HCT116 (cell line): ENCODE measurements around the gene YTHDF1. TPM values are rescaled to one million over a fixed set of nuclear protein-coding genes. Genes with fewer than 3 reads are reported as not detected.

Experiments used
- ATAC-seq: fragments of 200-7000 bp; cut with Tn5 transposase; 2 replicates; pipeline ENCODE4 v1.9.1; 2020; ENCODE audit warnings: mild to moderate bottlenecking, moderate library complexity
- BruUV-seq: library from RNA; stranded (reverse); fragments of 400-500 nt; replicated peaks from 2 replicates; lab custom pipeline; 2021; lab: Mats Ljungman, UMichigan
- CTCF ChIA-PET: fragments of 300-600 bp; sonication (Branson Sonifier 250); formaldehyde crosslinking; loops from one replicate; lab custom pipeline; 2021; ENCODE audit warnings: antibody characterized with exemption; lab: Charles Lee
- POLR2A ChIA-PET: fragments of 300-600, 350-600 bp; sonication (Branson Sonifier 250); formaldehyde crosslinking; loops from one replicate; lab custom pipeline; 2021; ENCODE audit warnings: antibody characterized with exemption; lab: Charles Lee
- RAD21 ChIA-PET, 2 experiments: fragments of 300-600 bp; sonication (Branson Sonifier 250); formaldehyde crosslinking; loops; one replicate each; lab custom pipeline; 2023; ENCODE audit warnings: low total read pairs in 2 of 2; ENCODE audit not compliant: uncharacterized antibody in 2 of 2, unreplicated experiment in 2 of 2, low non-redundant PET in 1 of 2; lab: Charles Lee
- DNase-seq: peaks from one replicate; pipeline ENCODE4 v3.0.0-alpha.2; 2010; ENCODE audit warnings: low read depth, low spot score
- H2AFZ ChIP-seq: fragments of 200-600 bp; shearing (Covaris generic), sonication (generic); 2 replicates; pipeline ENCODE4 v1.6.1; 2017; ENCODE audit warnings: low read depth, mixed run types, mixed read lengths, antibody characterized with exemption, low read length; ENCODE audit not compliant: poor library complexity, severe bottlenecking
- H3K27ac ChIP-seq: 2 replicates; pipeline ENCODE4 v1.5.1; 2012; ENCODE audit warnings: low read depth, low read length
- H3K27me3 ChIP-seq: fragments of 200-600 bp; sonication (generic); 2 replicates; pipeline ENCODE4 v1.6.1; 2016; ENCODE audit warnings: mixed run types, low read length, mixed read lengths; ENCODE audit not compliant: insufficient read depth
- H3K36me3 ChIP-seq, 2 experiments: fragments of 200-500 bp in 1 of 2; fragments of 200-600 bp in 1 of 2; sonication (Bioruptor generic) in 1 of 2; sonication (generic) in 1 of 2; 2 replicates each; pipeline versions ENCODE4 v1.5.1 to v1.6.1; 2014 to 2016; ENCODE audit warnings: low read length in 2 of 2, inconsistent platforms in 1 of 2, mixed read lengths in 1 of 2, mixed run types in 1 of 2; ENCODE audit not compliant: insufficient read depth in 2 of 2, control insufficient read depth in 1 of 2
- H3K4me1 ChIP-seq, 2 experiments: fragments of 200-600 bp in 1 of 2; sonication (generic) in 1 of 2; 2 replicates each; pipeline versions ENCODE4 v1.5.1 to v1.6.1; 2012 to 2017; ENCODE audit warnings: low read length in 2 of 2, inconsistent platforms in 1 of 2, mild to moderate bottlenecking in 1 of 2, mixed read lengths in 1 of 2, mixed run types in 1 of 2, moderate library complexity in 1 of 2; ENCODE audit not compliant: insufficient read depth in 2 of 2, control insufficient read depth in 1 of 2
- H3K4me2 ChIP-seq: fragments of 200-600 bp; sonication (generic); 2 replicates; pipeline ENCODE4 v1.6.1; 2017; ENCODE audit warnings: mixed run types, low read length, mixed read lengths
- H3K4me3 ChIP-seq, 2 experiments: fragments of 200-600 bp in 1 of 2; sonication (generic) in 1 of 2; replicated peaks in 1 of 2; 2 replicates each; pipeline ENCODE4 v1.5.1; 2011 to 2016; ENCODE audit warnings: low read length in 2 of 2, control low read depth in 1 of 2, low read depth in 1 of 2, mild to moderate bottlenecking in 1 of 2, mixed read lengths in 1 of 2, mixed run types in 1 of 2
- H3K79me2 ChIP-seq: fragments of 200-600 bp; sonication (generic); 2 replicates; pipeline ENCODE4 v1.6.1; 2017; ENCODE audit warnings: mild to moderate bottlenecking, mixed run types, low read length, moderate library complexity, mixed read lengths; ENCODE audit not compliant: insufficient read depth
- H3K9ac ChIP-seq: fragments of 200-600 bp; sonication (generic); 2 replicates; pipeline ENCODE4 v1.6.1; 2016; ENCODE audit warnings: low read length, mixed read lengths
- H3K9me2 ChIP-seq: fragments of 200-600 bp; sonication (generic), shearing (Covaris generic); 2 replicates; pipeline ENCODE4 v1.6.1; 2017; ENCODE audit warnings: mixed run types, mild to moderate bottlenecking, moderate library complexity; ENCODE audit not compliant: insufficient read depth
- H3K9me3 ChIP-seq, 2 experiments: fragments of 200-500 bp in 1 of 2; fragments of 200-600 bp in 1 of 2; sonication (Bioruptor generic) in 1 of 2; sonication (generic) in 1 of 2; 2 replicates each; pipeline ENCODE4 v1.6.1; 2014 to 2017; ENCODE audit warnings: low read length in 2 of 2, mixed read lengths in 2 of 2, inconsistent platforms in 1 of 2, low read depth in 1 of 2, mild to moderate bottlenecking in 1 of 2, mixed run types in 1 of 2, moderate library complexity in 1 of 2; ENCODE audit not compliant: control insufficient read depth in 1 of 2, insufficient read depth in 1 of 2
- H4K20me1 ChIP-seq: fragments of 200-600 bp; sonication (generic), shearing (Covaris generic); 2 replicates; pipeline ENCODE4 v1.6.1; 2017; ENCODE audit warnings: mixed run types, mild to moderate bottlenecking, moderate library complexity; ENCODE audit not compliant: insufficient read depth
- CBX3 ChIP-seq: IDR thresholded peaks from 2 replicates; pipeline ENCODE4 v1.6.1; 2012; ENCODE audit warnings: low read depth
- CTCF ChIP-seq, 3 experiments: fragments of 200-600 bp in 1 of 3; sonication (generic) in 1 of 3; IDR thresholded peaks in 2 of 3; conservative IDR thresholded peaks in 1 of 3; 2 replicates each; pipeline ENCODE4 v1.5.1; 2012 to 2017; ENCODE audit warnings: low read depth in 2 of 3, low read length in 2 of 3, antibody characterized with exemption in 1 of 3, borderline replicate concordance in 1 of 3, control low read depth in 1 of 3, mild to moderate bottlenecking in 1 of 3, mixed read lengths in 1 of 3, mixed run types in 1 of 3, moderate library complexity in 1 of 3; ENCODE audit not compliant: insufficient read depth in 1 of 3
- EGR1 ChIP-seq: IDR thresholded peaks from 2 replicates; pipeline ENCODE4 v1.6.1; 2012; ENCODE audit warnings: low read depth
- EZH2phosphoT487 ChIP-seq: fragments of 200-600 bp; IDR thresholded peaks from 2 replicates; pipeline ENCODE4 v1.6.1; 2018; ENCODE audit warnings: antibody characterized with exemption, borderline replicate concordance
- JUND ChIP-seq: IDR thresholded peaks from 2 replicates; pipeline ENCODE4 v1.6.1; 2012
- POLR2AphosphoS5 ChIP-seq: IDR thresholded peaks from 2 replicates; pipeline ENCODE4 v1.6.1; 2011; ENCODE audit warnings: mild to moderate bottlenecking, low read depth, low read length, moderate library complexity
- RAD21 ChIP-seq: IDR thresholded peaks from 2 replicates; pipeline ENCODE4 v1.6.1; 2012; ENCODE audit warnings: low read depth, mild to moderate bottlenecking
- SIN3A ChIP-seq: IDR thresholded peaks from 2 replicates; pipeline ENCODE4 v1.6.1; 2012; ENCODE audit warnings: low read depth
- YY1 ChIP-seq: IDR thresholded peaks from 2 replicates; pipeline ENCODE4 v1.6.1; 2011; ENCODE audit warnings: low read length, low read depth, moderate library complexity, mild to moderate bottlenecking; ENCODE audit not compliant: insufficient replicate concordance; ENCODE audit errors: extremely low read depth
- ZFX ChIP-seq: fragments of 450-650 bp; IDR thresholded peaks from 2 replicates; pipeline ENCODE4 v1.6.1; 2017
- intact Hi-C: fragments of 100-400 bp; cut with micrococcal nuclease; formaldehyde crosslinking; loops from 2 replicates; pipeline ENCODE4 v1.10.0; 2022
- total RNA-seq: library from RNA; stranded (reverse); gene quantifications from one replicate; pipeline ENCODE4 v1.2.1, GENCODE V29; 2021; ENCODE audit not compliant: unreplicated experiment
- TF ChIP-seq, protein P1 (sequence below): IDR thresholded peaks from 2 replicates; pipeline ENCODE4 v1.6.1; 2012

The YTHDF1 gene
- total RNA-seq, 1 experiment from 2014 or later: 42.8 TPM

- TF ChIP-seq YY1 (no peak), POLR2AphosphoS5 (no peak), EGR1 (no peak), EZH2phosphoT487 (no peak), RAD21 (no peak), ZFX (no peak)
- TF ChIP-seq, protein P1, sequence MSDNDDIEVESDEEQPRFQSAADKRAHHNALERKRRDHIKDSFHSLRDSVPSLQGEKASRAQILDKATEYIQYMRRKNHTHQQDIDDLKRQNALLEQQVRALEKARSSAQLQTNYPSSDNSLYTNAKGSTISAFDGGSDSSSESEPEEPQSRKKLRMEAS: no peak
Measured at GRCh38 chr20:63241272-63241671, 25.3 kb upstream of the YTHDF1 start (continued).

- no peaks in the 10 kb centered on the region for H3K27me3 ChIP-seq
- ATAC-seq (no peak), DNase-seq (no peak)
- ChIA-PET CTCF (no interaction called here), RAD21 (no interaction called here), POLR2A (no interaction called here)
- no peaks in the 10 kb centered on the region for H3K9me2 ChIP-seq
- H3K4me1 ChIP-seq: peaks cover 1 to 13% of the 10 kb centered on the region in 2 experiments; a peak in 3 of 4 replicates
- no peak overlapping the region for H3K9ac ChIP-seq
- BruUV-seq: no TSS peak
- no peaks in the 10 kb centered on the region for H3K36me3 ChIP-seq
- H3K9me3 ChIP-seq: no peaks in the 10 kb centered on the region
- no peak for TF ChIP-seq EGR1
- no peak for TF ChIP-seq CTCF (IDR thresholded peaks at IDR 0.05 in 2 of 3, conservative IDR thresholded peaks at IDR 0.05 in 1 of 3; ENCODE audit: borderline replicate concordance in 1 of 3, insufficient read depth in 1 of 3, low read depth in 2 of 3, low read length in 2 of 3)
- TF ChIP-seq ZFX: no peak
- no peak for TF ChIP-seq JUND
- no peak for TF ChIP-seq SIN3A
- no peak for TF ChIP-seq CBX3
- no peak overlapping the region for H3K4me3 ChIP-seq
- no peaks in the 10 kb centered on the region for H4K20me1 ChIP-seq
- no peak overlapping the region for H2AFZ ChIP-seq
- no peak overlapping the region for H3K27ac ChIP-seq
- intact Hi-C loops: no loop called here
- no peaks in the 10 kb centered on the region for H3K79me2 ChIP-seq
- no peak overlapping the region for H3K4me2 ChIP-seq
Measured at GRCh38 chr20:63240004-63240403, 24.1 kb upstream of the YTHDF1 start.
